Measurements from ENCODE around the gene BTBD19. TPM values are rescaled to one million over a fixed set of nuclear protein-coding genes. Genes with fewer than 3 reads are reported as not detected.

The BTBD19 gene
- polyA plus RNA-seq, 1 of the 3 experiments (the other 2 are of a cell fraction): 36.9 TPM

GRCh38 chr1:44780583-44781121 lies 27.7 kb upstream of the BTBD19 start:
- H3K9me2 ChIP-seq: no peaks in the 10 kb centered on the region
- peaks cover 40% of the 10 kb centered on the region for H3K79me2 ChIP-seq (ENCODE audit: insufficient read depth)
- ChIA-PET POLR2A (interaction anchor here (0.8 to 1.4 kb wide), 3 partner anchors 9 to 28 kb away, joined by 3 to 5 read pairs (median 3); partner anchors contain the start of gene BTBD19), CTCF (interaction anchor here (0.6 to 1.4 kb wide), 5 partner anchors 16 to 230 kb away, joined by 3 to 4 read pairs (median 3); partner anchors contain the start of genes HECTD3, PLK3 and RNU5D-1)
- H3K4me2 ChIP-seq: no peak overlapping the region
- H3K9me3 ChIP-seq: no peaks in the 10 kb centered on the region
- peaks cover 41% of the 10 kb centered on the region for H4K20me1 ChIP-seq (ENCODE audit: insufficient read depth)
- no peak overlapping the region for H3K27ac ChIP-seq (ENCODE audit: low read depth in 2 of 2, low read length in 1 of 2)
- no peak overlapping the region for H2AFZ ChIP-seq (ENCODE audit: low read depth)
- no peak overlapping the region for H3K4me3 ChIP-seq (ENCODE audit: low read depth in 2 of 2, low read length in 1 of 2)
- H3K27me3 ChIP-seq (ENCODE audit: insufficient read depth): no peaks in the 10 kb centered on the region
- peaks cover 14 to 18% of the 10 kb centered on the region in 2 experiments; a peak in 3 of 4 replicates for H3K4me1 ChIP-seq (ENCODE audit: control insufficient read depth in 1 of 2, insufficient read depth in 2 of 2, low read depth in 1 of 2, low read length in 1 of 2)
- H3F3A ChIP-seq (replicated peaks; ENCODE audit: insufficient read depth): peaks cover 60% of the 10 kb centered on the region
- DNase-seq: no peak
- H3K36me3 ChIP-seq (replicated peaks in 1 of 2; ENCODE audit: control insufficient read depth in 1 of 2, insufficient read depth in 2 of 2, low read length in 1 of 2): peaks cover 22 to 58% of the 10 kb centered on the region in 2 experiments
- no peak overlapping the region for H3K9ac ChIP-seq
- 97% methylated on average over 12 of the region's 14 CpGs for WGBS (ENCODE audit: low lambda C conversion rate)
- TF ChIP-seq YY1 (IDR thresholded peaks at IDR 0.05; ENCODE audit: low read depth) (no peak), MXI1 (IDR thresholded peaks at IDR 0.05; ENCODE audit: low read depth, low read length) (no peak), NFIC (IDR thresholded peaks at IDR 0.05; ENCODE audit: borderline replicate concordance) (no peak), CHD2 (IDR thresholded peaks at IDR 0.05; ENCODE audit: low read length, partially characterized antibody) (no peak), RXRA (IDR thresholded peaks at IDR 0.05; ENCODE audit: borderline replicate concordance, low read depth) (no peak), JUND (IDR thresholded peaks at IDR 0.05) (no peak), IRF3 (IDR thresholded peaks at IDR 0.05; ENCODE audit: low read depth, low read length) (no peak), TAF1 (IDR thresholded peaks at IDR 0.05; ENCODE audit: borderline replicate concordance, low read depth, low read length) (no peak)
- TF ChIP-seq, protein P1, sequence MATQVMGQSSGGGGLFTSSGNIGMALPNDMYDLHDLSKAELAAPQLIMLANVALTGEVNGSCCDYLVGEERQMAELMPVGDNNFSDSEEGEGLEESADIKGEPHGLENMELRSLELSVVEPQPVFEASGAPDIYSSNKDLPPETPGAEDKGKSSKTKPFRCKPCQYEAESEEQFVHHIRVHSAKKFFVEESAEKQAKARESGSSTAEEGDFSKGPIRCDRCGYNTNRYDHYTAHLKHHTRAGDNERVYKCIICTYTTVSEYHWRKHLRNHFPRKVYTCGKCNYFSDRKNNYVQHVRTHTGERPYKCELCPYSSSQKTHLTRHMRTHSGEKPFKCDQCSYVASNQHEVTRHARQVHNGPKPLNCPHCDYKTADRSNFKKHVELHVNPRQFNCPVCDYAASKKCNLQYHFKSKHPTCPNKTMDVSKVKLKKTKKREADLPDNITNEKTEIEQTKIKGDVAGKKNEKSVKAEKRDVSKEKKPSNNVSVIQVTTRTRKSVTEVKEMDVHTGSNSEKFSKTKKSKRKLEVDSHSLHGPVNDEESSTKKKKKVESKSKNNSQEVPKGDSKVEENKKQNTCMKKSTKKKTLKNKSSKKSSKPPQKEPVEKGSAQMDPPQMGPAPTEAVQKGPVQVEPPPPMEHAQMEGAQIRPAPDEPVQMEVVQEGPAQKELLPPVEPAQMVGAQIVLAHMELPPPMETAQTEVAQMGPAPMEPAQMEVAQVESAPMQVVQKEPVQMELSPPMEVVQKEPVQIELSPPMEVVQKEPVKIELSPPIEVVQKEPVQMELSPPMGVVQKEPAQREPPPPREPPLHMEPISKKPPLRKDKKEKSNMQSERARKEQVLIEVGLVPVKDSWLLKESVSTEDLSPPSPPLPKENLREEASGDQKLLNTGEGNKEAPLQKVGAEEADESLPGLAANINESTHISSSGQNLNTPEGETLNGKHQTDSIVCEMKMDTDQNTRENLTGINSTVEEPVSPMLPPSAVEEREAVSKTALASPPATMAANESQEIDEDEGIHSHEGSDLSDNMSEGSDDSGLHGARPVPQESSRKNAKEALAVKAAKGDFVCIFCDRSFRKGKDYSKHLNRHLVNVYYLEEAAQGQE (IDR thresholded peaks at IDR 0.05; ENCODE audit: low read depth, low read length): no peak

- POLR2A ChIA-PET: interaction anchor here (1.3 to 2.3 kb wide), 2 partner anchors 8 to 25 kb away, joined by 7 to 10 read pairs; partner anchors contain the start of genes BTBD19 and RPS8
- Histone ChIP-seq H3K9me3 (no peaks in the 10 kb centered on the region), H2AFZ (ENCODE audit: low read depth) (no peak overlapping the region), H3K79me2 (ENCODE audit: insufficient read depth) (peaks cover 9% of the 10 kb centered on the region; the same call in 1 of the 2 replicates), H3F3A (replicated peaks; ENCODE audit: insufficient read depth) (peaks cover 35% of the 10 kb centered on the region), H4K20me1 (ENCODE audit: insufficient read depth) (peaks cover 13% of the 10 kb centered on the region), H3K36me3 (replicated peaks in 1 of 2; ENCODE audit: control insufficient read depth in 1 of 2, insufficient read depth in 2 of 2, low read length in 1 of 2) (peaks cover 6 to 31% of the 10 kb centered on the region in 2 experiments), H3K4me2 (no peak overlapping the region), H3K27ac (ENCODE audit: low read depth in 2 of 2, low read length in 1 of 2) (no peak overlapping the region), H3K9ac (no peak overlapping the region), H3K4me3 (ENCODE audit: low read depth in 2 of 2, low read length in 1 of 2) (no peak overlapping the region), H3K27me3 (ENCODE audit: insufficient read depth) (no peaks in the 10 kb centered on the region), H3K4me1 (ENCODE audit: control insufficient read depth in 1 of 2, insufficient read depth in 2 of 2, low read depth in 1 of 2, low read length in 1 of 2) (peaks cover 0 to 5% of the 10 kb centered on the region in 2 experiments; a peak in 1 of 4 replicates), H3K9me2 (no peaks in the 10 kb centered on the region)
- no peak for DNase-seq
- CTCF ChIA-PET: interaction anchor here (0.7 to 1.2 kb wide), 5 partner anchors 8 to 68 kb away, joined by 3 to 4 read pairs (median 3); partner anchors contain the start of genes PLK3 and RPS8
- 84% methylated on average over 8 of the region's 8 CpGs for WGBS (ENCODE audit: low lambda C conversion rate)
- TF ChIP-seq NRF1 (IDR thresholded peaks at IDR 0.05; ENCODE audit: low read depth, low read length) (no peak), FOXM1 (IDR thresholded peaks at IDR 0.05; ENCODE audit: low read depth) (no peak), GABPA (IDR thresholded peaks at IDR 0.05; ENCODE audit: low read depth) (no peak), YY1 (IDR thresholded peaks at IDR 0.05; ENCODE audit: low read depth) (no peak), SIN3A (IDR thresholded peaks at IDR 0.05; ENCODE audit: borderline replicate concordance, low read depth, low read length) (no peak), MEF2A (IDR thresholded peaks at IDR 0.05; ENCODE audit: borderline replicate concordance, low read depth) (no peak), EP300 (IDR thresholded peaks at IDR 0.05; ENCODE audit: borderline replicate concordance in 1 of 2, low read depth in 1 of 2, low read length in 1 of 2) (no peak)
Observed at GRCh38 chr1:44783697-44784093, 24.6 kb upstream of the BTBD19 start.

Data from SK-N-SH (cell line).